Nucleus accumbens (tissue), 56 donors: ENCODE measurements around the gene CCDC15.
"Not testable (repeated sequence)": the region's sequence is repeated elsewhere in the genome, so short reads cannot be mapped to it uniquely, and the experiment has no call there.

ENCODE experiments used
- DNase-seq, 56 donors: peaks; one replicate each; lab custom pipeline; 2025; lab: John Stamatoyannopoulos, UW

The CCDC15 gene

GRCh38 chr11:124983674-124984511, 29.9 kb downstream of the CCDC15 start:
- DNase-seq, result no peak

DNA sequence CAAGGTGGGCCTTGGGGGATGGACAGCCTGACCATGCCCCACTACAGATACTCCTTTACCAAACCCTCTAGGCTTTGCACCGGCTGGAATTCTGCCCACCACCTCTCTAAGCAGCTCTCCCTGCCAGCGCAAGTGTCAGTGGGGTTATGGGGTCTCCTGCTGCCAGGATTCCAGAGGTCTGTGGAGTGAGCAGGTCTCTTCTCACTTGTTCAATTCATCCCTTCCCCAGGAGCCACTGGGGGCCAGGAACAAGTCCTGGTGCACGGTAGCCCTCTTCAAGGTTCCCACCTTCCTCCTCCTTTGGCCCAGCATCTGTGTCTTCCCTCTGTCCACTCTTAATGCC, 30.5 kb downstream of the CCDC15 start:
- DNase-seq, result no peak

DNA sequence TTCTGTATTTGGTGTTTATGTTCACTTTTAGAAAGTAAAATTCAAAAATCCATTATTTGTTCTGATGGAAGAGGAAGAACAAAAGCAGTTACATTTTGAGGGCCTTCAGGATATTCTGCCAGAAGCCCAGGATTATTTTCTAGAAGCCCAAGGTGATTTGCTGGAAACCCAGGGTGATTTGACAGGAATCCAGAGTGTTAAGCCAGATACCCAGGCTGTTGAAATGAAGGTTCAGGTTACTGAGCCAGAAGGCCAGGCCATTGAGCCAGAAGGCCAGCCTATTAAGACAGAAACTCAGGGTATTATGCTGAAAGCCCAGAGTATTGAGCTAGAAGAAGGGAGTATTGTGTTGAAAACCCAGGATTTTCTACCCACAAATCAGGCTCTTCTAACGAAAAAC, 33.1 kb downstream of the CCDC15 start:
- DNase-seq, result peak in 3 of 56 donors; percentile 3 to 7 (median 3)

GRCh38 chr11:124988063-124988462, 34.1 kb downstream of the CCDC15 start:
- no peak for DNase-seq

- DNase-seq, result no peak
Observed at GRCh38 chr11:125001079-125001778, 47.2 kb downstream of the CCDC15 start.

GRCh38 chr11:125001849-125002248, 47.8 kb downstream of the CCDC15 start:
- DNase-seq, result no peak

- DNase-seq, result no peak
Observed at GRCh38 chr11:125005491-125005890, 51.5 kb downstream of the CCDC15 start.

DNA sequence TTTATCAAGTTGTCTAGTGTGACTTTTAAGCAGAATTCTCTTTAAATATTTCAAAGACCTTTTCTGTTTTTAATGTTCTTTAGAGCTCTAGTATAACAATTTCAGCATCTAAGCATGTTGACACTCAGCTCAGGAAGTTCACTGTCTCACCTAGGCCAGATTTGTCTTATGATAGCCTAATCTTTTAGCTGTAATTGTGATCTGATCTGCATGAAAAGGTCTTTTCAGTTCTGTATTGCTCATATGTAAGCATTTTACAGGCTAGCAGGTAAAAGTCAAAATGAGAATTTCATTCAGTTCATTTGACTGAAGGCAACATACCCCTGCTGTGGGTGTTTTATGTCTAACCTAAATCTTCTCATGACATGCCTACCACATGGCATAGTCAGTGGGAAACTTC, 62.4 kb downstream of the CCDC15 start:
- no peak for DNase-seq

- DNase-seq, result no peak
Observed at GRCh38 chr11:125020342-125020741, 66.3 kb downstream of the CCDC15 start.

- DNase-seq, result no peak
Observed at GRCh38 chr11:125022551-125022950, 68.5 kb downstream of the CCDC15 start.

DNA sequence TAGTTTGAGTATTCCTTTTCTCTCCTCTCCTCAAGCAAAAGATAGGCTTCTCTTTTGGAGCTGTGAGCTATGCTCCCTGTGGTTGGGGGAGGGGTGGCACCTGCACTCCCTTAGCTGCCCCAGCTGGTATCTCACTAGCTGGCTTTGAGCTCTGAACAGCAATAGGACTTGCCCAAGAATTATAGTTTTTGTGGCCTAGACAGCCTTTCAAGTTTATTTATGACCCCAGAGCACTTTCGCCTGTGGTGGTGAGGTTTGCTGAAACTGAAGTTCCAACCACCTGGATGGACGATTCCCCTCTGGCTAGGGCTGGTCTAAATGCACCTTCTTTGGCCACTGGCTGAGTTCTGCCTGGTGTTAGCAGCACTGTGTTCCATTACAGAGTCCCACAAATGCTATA, 72.0 kb downstream of the CCDC15 start:
- no peak for DNase-seq

DNA sequence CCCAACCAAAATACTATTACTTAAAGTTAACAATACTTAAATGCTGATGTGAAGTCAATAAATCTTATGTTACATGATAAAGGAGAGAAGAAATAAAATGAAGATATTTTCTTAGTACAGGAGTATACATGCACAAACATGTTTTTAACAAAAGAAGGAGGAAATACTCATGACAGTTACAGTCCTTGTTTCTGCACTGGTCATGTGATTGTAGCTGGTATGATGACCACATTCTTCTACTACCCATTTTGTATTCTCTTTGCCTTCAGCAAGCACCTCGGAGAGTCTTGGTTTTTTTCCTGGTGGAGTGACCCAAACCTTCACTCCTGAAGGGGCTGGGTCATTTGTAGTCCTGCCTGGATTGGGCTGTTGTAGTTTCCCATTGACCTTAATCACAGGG, 75.4 kb downstream of the CCDC15 start:
- DNase-seq, result not testable (repeated sequence)

GRCh38 chr11:125036933-125037332, 82.9 kb downstream of the CCDC15 start:
- no peak for DNase-seq

DNA sequence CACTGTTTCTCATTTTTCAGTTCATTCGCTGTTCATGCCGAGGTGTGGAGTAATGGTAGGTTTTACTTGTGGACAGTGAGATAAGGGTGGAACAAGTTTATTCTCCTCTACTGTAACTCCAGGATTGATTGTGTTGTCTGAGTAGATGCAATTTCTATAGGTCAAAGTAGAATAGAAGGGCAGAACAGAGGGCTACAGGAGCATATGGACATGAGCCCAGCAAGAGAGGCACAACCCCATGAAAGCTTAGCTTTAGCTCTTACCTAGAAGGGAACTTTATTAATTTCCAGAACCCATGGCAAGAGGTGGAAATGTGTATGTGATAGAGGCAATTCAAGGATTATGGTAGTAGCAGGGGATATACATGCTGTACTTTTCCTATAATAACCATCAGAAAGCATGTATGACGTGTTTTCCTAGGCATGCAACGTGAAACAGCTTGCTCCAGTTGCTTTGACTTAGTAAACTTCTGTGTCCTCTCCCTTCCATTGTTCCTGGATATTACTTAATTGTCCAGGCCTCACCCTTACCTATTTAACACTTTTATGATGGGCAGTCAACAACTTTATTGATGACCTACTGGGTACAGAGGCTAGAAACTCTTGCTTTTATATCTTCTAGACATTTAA, 95.3 kb downstream of the CCDC15 start:
- no peak for DNase-seq

DNA sequence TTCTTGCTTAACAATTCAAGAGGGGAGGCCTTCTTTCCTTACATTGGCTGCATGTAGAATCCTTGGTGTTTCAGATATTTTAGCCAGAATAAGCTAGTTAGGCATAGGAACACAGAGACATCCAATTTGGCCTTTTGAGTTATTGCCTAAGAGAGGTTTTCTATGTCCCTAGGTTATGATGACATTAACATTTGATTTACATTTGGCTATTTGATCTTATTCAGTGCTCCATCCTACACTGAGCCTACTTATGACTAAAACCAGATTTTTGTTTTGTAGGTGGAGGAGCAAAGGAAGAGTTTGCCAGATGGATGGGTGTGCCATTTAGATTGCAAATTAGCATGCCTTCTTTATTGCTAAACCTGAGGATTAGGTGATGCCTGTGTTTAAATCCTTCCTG, 98.0 kb downstream of the CCDC15 start:
- DNase-seq, result no peak

DNA sequence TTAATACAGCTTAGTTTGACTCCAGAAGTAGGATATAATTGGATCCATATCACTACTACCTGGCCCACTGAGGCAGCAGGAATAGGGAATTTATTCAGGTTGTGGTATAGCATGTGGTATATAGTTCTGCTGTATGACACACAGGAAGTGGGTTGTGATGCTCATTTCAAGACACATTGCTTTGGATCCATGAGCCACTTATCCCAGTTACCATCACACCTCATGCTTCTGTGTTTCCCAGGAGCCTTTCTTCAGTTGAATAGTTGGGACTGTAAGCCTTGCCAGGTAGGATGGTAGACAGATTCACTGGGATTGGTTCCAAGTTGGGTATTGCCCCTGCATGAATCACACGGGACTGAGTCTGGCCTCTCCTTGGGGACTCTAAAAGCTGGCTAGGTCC, 99.2 kb downstream of the CCDC15 start:
- no peak for DNase-seq

DNA sequence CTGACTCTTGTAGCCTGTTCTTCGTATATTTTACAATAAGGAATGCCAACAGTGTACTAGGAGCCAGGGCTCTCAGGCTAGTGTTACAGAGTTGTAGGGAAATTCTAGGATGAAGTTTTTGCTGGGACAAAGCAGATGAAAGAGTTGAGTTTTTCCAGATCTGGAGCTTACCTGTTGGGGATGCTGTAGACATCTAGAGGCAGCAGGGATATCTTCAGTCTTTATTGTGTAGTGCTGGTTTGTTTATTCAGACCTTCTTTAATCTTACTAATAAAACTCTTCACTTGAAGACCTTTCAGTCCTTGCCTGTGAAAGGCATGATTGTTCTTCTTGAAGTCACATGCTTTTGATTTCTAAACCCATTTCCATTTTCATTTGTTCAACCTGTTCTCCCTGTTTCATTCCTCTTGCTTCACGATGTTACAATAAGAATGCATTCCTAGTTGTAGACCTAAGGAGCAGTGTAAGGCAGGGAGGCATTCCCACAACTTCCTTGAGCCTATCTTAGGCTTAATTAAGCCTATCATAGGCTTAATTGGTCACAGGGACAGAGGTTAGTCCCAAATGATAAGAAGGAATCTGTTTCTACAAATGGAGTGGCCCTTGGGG, 101.2 kb downstream of the CCDC15 start:
- no peak for DNase-seq

GRCh38 chr11:125056111-125056510, 102.1 kb downstream of the CCDC15 start:
- not testable (repeated sequence) for DNase-seq

- DNase-seq, result no peak
Observed at GRCh38 chr11:125056931-125057692, 103.1 kb downstream of the CCDC15 start.

DNA sequence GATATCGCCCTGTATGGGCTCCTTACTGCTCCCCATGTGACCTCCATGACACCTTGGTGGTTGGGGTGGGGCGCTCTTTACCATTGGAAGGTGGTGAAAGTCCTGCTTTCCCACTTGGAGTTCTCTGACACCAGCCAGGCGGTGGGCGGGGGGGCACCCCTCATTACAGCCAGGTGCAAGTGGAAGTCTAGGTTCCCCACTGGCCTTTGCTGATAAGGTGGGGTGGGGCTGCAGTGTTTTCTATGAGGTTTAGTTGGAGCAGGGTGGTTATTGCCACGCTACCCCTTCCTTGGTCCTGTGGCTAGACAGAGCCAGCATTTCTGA, 103.7 kb downstream of the CCDC15 start:
- DNase-seq, result no peak

DNA sequence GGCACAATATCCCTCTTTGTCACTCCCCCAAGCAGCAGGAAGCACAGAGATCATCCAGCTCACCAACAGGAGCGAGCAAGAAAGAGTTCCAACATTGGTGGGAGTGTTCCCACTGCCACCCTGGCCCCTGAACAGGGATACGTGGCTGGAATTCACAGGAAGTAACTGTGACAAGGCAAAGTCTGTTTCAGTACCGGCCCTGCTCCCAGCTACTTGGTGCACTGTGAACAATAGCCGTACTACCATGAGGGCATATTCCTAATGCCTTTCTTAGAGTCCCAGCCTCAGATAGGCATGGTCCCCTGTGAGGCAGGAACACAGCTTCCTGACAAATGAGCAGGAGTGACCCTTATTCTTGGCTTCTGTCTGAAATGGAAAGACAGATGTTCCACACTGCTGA, 107.3 kb downstream of the CCDC15 start:
- DNase-seq, result no peak
